K562 (cell line): ENCODE measurements around the gene GPHN. TPM values are rescaled to one million over a fixed set of nuclear protein-coding genes. Genes with fewer than 3 reads are reported as not detected.
A peak's percentile ranks its signal among the peaks of the same experiment; 100 is the strongest.

Experiments used
- ATAC-seq: fragments of 200-7000 bp; cut with Tn5 transposase; 3 replicates; pipeline ENCODE4 v1.9.1; 2020; ENCODE audit warnings: moderate library complexity
- BruUV-seq: library from RNA; stranded (reverse); fragments of 400-500 nt; replicated peaks from 2 replicates; lab custom pipeline; 2021; lab: Mats Ljungman, UMichigan
- CTCF ChIA-PET: fragments of 300-600 bp; formaldehyde crosslinking; extraction: SDS; loops from one replicate; lab custom pipeline; 2021; ENCODE audit warnings: low intra/inter-chr PET ratio; lab: Yijun Ruan, JAX
- POLR2A ChIA-PET: fragments of 300-600, 350-650 bp; sonication (Branson Sonifier 250); formaldehyde crosslinking; extraction: SDS; loops from one replicate; lab custom pipeline; 2021; ENCODE audit warnings: antibody characterized with exemption, inconsistent platforms; lab: Yijun Ruan, JAX
- DNase-seq, 4 experiments: peaks; one replicate each; pipeline versions ENCODE4 v3.0.0 to v3.0.0-alpha.2; 2011 to 2018; ENCODE audit warnings: low spot score in 3 of 4, mixed read lengths in 3 of 4; ENCODE audit errors: extremely low read depth in 1 of 4
- FAIRE-seq: peaks from 2 replicates; lab custom pipeline; 2011; peaks lifted over from hg19 to GRCh38; lab: Jason Lieb, UNC
- H2AFZ ChIP-seq: 2 replicates; pipeline ENCODE4 v1.6.0; 2011; ENCODE audit warnings: low read depth, low read length, control low read depth, inconsistent platforms
- H3K27ac ChIP-seq: fragments of 200-600 bp; 3 replicates; pipeline ENCODE4 v1.8.0; 2011; ENCODE audit warnings: low read depth, mild to moderate bottlenecking, control low read depth, inconsistent platforms, low read length, moderate library complexity, mixed read lengths; ENCODE audit errors: extremely low read depth
- H3K27me3 ChIP-seq, 2 experiments: fragments of 300-600 bp in 1 of 2; 2 replicates in 1 of 2; 3 replicates in 1 of 2; pipeline versions ENCODE4 v1.6.0 to v1.8.0; 2011; ENCODE audit warnings: inconsistent platforms in 2 of 2, low read length in 2 of 2, mild to moderate bottlenecking in 1 of 2, mixed read lengths in 1 of 2, moderate library complexity in 1 of 2; ENCODE audit not compliant: control insufficient read depth in 2 of 2, insufficient read depth in 2 of 2
- H3K36me3 ChIP-seq: fragments of 300-600 bp; 3 replicates; pipeline ENCODE4 v1.8.0; 2011; ENCODE audit warnings: mild to moderate bottlenecking, low read length, inconsistent platforms; ENCODE audit not compliant: control insufficient read depth, insufficient read depth
- H3K4me1 ChIP-seq, 2 experiments: fragments of 200-600 bp in 1 of 2; replicated peaks in 1 of 2; 2 replicates in 1 of 2; 3 replicates in 1 of 2; pipeline versions ENCODE4 v1.5.1 to v1.8.0; 2011; ENCODE audit warnings: inconsistent platforms in 2 of 2, low read length in 2 of 2, mild to moderate bottlenecking in 1 of 2, mixed read lengths in 1 of 2, moderate library complexity in 1 of 2; ENCODE audit not compliant: control insufficient read depth in 2 of 2, insufficient read depth in 2 of 2
- H3K4me2 ChIP-seq: 2 replicates; pipeline ENCODE4 v1.6.1; 2011; ENCODE audit warnings: low read length, control low read depth, inconsistent platforms, mixed read lengths; ENCODE audit not compliant: insufficient read depth
- H3K4me3 ChIP-seq: fragments of 200-600 bp; sonication (generic), shearing (Covaris generic); 2 replicates; pipeline ENCODE4 v1.5.1; 2016; ENCODE audit warnings: control low read depth, inconsistent platforms
- H3K79me2 ChIP-seq: fragments of 200-600 bp; 3 replicates; pipeline ENCODE4 v1.8.0; 2011; ENCODE audit warnings: low read length, inconsistent platforms; ENCODE audit not compliant: control insufficient read depth, insufficient read depth
- H3K9ac ChIP-seq, 2 experiments: 2 replicates each; pipeline versions ENCODE4 v1.6.0 to v1.6.1; 2011; ENCODE audit warnings: low read depth in 2 of 2, low read length in 2 of 2, control low read depth in 1 of 2, inconsistent platforms in 1 of 2, mild to moderate bottlenecking in 1 of 2, mixed read lengths in 1 of 2; ENCODE audit not compliant: insufficient read depth in 1 of 2
- H3K9me1 ChIP-seq: one replicate; pipeline ENCODE4 v1.6.0; 2011; ENCODE audit warnings: inconsistent platforms, mild to moderate bottlenecking, low read length, moderate library complexity; ENCODE audit not compliant: control insufficient read depth, insufficient read depth
- H3K9me3 ChIP-seq: replicated peaks from 2 replicates; pipeline ENCODE4 v1.5.1; 2011; ENCODE audit warnings: low read depth, low read length, inconsistent platforms; ENCODE audit not compliant: control insufficient read depth, insufficient read depth
- H4K20me1 ChIP-seq: replicated peaks from 2 replicates; pipeline ENCODE4 v1.6.1; 2011; ENCODE audit warnings: low read length, inconsistent platforms, mixed read lengths; ENCODE audit not compliant: control insufficient read depth, insufficient read depth
- BACH1 ChIP-seq: fragments of 200-800 bp; sonication (Bioruptor generic); IDR thresholded peaks from 2 replicates; pipeline ENCODE4 v1.6.1; 2016; ENCODE audit warnings: missing genetic modification characterization, missing compliant biosample characterization
- CBX3 ChIP-seq, 2 experiments: IDR thresholded peaks; 1 replicate in 1 of 2; 2 replicates in 1 of 2; pipeline ENCODE4 v1.6.1; 2012; ENCODE audit warnings: inconsistent platforms in 2 of 2, low read length in 2 of 2, borderline replicate concordance in 1 of 2, control low read depth in 1 of 2
- CBX5 ChIP-seq: IDR thresholded peaks from 2 replicates; pipeline ENCODE4 v1.6.1; 2014; ENCODE audit warnings: low read depth, borderline replicate concordance
- HMGXB4 ChIP-seq: sonication (generic); formaldehyde crosslinking; IDR thresholded peaks from 2 replicates; pipeline ENCODE4 v1.8.1; 2023; ENCODE audit warnings: mild to moderate bottlenecking, missing genetic modification reagents
- TRIM28 ChIP-seq: fragments of 450-650 bp; IDR thresholded peaks from 2 replicates; pipeline ENCODE4 v1.6.1; 2017
- WGBS: fragments of 100-300 bp; shearing (Covaris generic); methylation state at CpG from one replicate; pipeline ENCODE4 v1.1.6; 2016; ENCODE audit warnings: low coverage, mixed read lengths; ENCODE audit not compliant: insufficient coverage; ENCODE audit errors: missing lambda C conversion rate; 5-methylcytosine and 5-hydroxymethylcytosine counted together
- in situ Hi-C: fragments of 300-500 bp; cut with MboI; formaldehyde crosslinking; loops from 4 replicates; pipeline ENCODE4 v1.15.0; 2018; ENCODE audit warnings: inconsistent platforms, mixed read lengths
- intact Hi-C: fragments of 100-400 bp; cut with micrococcal nuclease; formaldehyde crosslinking; loops from 2 replicates; pipeline ENCODE4 v1.14.2; 2022
- polyA plus RNA-seq, 8 experiments: library from polyadenylated mRNA; depleted of rRNA in 4 of 8; stranded (reverse) in 5 of 8; unstranded in 3 of 8; fragments of >200 nt; fragmentation: Nextera tagmentation in 2 of 8; fragmentation: Illumina TruSeq in 1 of 8; extraction: Ambion mirVana in 2 of 8; extraction: Trizol in 1 of 8; gene quantifications; 2 replicates each; pipeline versions ENCODE4 v1.2.1 to v1.2.3, GENCODE V29; 2011 to 2014; ENCODE audit warnings: inconsistent platforms in 1 of 8, missing spikeins in 1 of 8
- total RNA-seq, 7 experiments: library from RNA; depleted of rRNA in 6 of 7; stranded (reverse); fragments of >200 nt in 6 of 7; fragmentation: Illumina TruSeq in 2 of 7; extraction: Trizol in 2 of 7; gene quantifications; 2 replicates each; pipeline versions ENCODE4 v1.2.1 to v1.2.3, GENCODE V29; 2011 to 2021; ENCODE audit warnings: low replicate concordance in 1 of 7
- TF ChIP-seq, protein P1 (sequence below), 2 experiments: fragments of 450-650 bp in 1 of 2; sonication (generic) in 1 of 2; formaldehyde crosslinking in 1 of 2; IDR thresholded peaks in 1 of 2; conservative IDR thresholded peaks in 1 of 2; 2 replicates each; pipeline versions ENCODE4 v1.6.1 to v1.8.1; 2016 to 2023; ENCODE audit warnings: mild to moderate bottlenecking in 2 of 2, moderate library complexity in 2 of 2, inconsistent platforms in 1 of 2, missing genetic modification reagents in 1 of 2

Gene GPHN
- total and polyA plus RNA-seq, 9 of the 15 experiments (the other 6 are each of a cell fraction or from before 2014, with no cell fraction given) = 5.9 to 16.0 (median 11.4) TPM

DNA sequence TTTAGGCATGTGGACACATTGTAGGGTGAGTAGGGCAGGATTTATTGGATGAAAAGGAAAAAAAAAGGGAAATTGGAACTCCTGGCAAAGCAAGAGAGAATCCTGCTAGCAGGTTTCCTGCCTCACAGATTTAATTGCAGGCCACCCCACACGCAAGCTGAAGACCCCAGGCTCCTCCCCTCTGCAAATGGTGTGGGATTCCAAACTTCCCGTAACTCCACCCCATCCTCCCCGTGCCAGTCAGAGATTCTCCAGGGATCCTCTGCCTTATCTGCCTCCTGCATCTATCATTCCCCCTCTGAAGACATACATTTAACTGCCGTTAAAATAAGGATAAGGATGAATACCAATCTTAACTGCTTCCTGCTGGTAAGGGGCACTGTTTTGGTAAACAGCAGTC is 431.5 kb downstream of the GPHN start (continued):
- TF ChIP-seq, protein P1, sequence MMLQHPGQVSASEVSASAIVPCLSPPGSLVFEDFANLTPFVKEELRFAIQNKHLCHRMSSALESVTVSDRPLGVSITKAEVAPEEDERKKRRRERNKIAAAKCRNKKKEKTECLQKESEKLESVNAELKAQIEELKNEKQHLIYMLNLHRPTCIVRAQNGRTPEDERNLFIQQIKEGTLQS (IDR thresholded peaks at IDR 0.05) = no peak
- TF ChIP-seq, protein P1 (CRISPR knock-in tag; conservative IDR thresholded peaks at IDR 0.05) = no peak
- no peak for TF ChIP-seq HMGXB4 (CRISPR knock-in tag)

DNA sequence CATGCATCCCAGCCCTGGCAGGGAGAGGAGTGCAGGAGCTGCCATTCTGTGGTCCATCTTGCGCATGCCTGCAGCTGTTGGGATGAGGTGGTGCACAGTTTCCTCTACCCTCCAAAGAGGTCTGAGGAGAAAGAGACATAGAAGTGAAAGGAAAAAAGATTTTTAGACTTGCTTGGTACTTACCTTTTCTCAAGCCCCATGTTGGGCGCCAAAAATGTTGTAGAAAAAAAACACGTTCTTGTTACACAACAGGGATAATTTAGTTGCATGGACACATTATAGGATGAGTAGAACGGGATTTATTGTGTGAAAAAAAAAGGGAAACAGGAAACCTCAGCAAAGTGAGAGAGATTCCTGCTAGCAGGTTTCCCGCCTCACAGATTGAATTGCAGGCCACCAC is 436.9 kb downstream of the GPHN start:
- intact Hi-C loops = no loop called here
- FAIRE-seq = no peak
- Histone ChIP-seq H3K9ac (no peak overlapping the region), H3K4me2 (no peak overlapping the region), H2AFZ (no peak overlapping the region), H4K20me1 (no peaks in the 10 kb centered on the region), H3K4me3 (no peak overlapping the region), H3K4me1 (no peaks in the 10 kb centered on the region), H3K79me2 (no peaks in the 10 kb centered on the region), H3K27ac (no peak overlapping the region), H3K9me3 (peaks cover 4% of the 10 kb centered on the region), H3K36me3 (no peaks in the 10 kb centered on the region), H3K27me3 (no peaks in the 10 kb centered on the region), H3K9me1 (no peaks in the 10 kb centered on the region)
- TF ChIP-seq BACH1 = no peak
- TF ChIP-seq CBX3 (IDR thresholded peaks at IDR 0.05; ENCODE audit: borderline replicate concordance in 1 of 2, low read length in 2 of 2) = 0 out of 3 replicates have a peak, but pooled peaks of 1 of the 2 experiments have one; percentile 39
- TF ChIP-seq TRIM28 = 0 out of 2 replicates have a peak, but pooled peaks have one; percentile 53
- 0 out of 2 replicates have a peak, but pooled peaks have one; percentile 57 for TF ChIP-seq CBX5
- DNase-seq = peak in 1 of 4 experiments; percentile 31
- no peak for ATAC-seq
- no TSS peak for BruUV-seq
- CTCF ChIA-PET = no interaction called here
- in situ Hi-C loops = no loop called here
- POLR2A ChIA-PET = no interaction called here
- 64% methylated on average over 2 of the region's 5 CpGs for WGBS
